Trophoblast cell (in vitro differentiated cells and primary cell): Measurements from ENCODE around the gene ITGB1BP2.
"Not testable (repeated sequence)": the region's sequence is repeated elsewhere in the genome, so short reads cannot be mapped to it uniquely, and the experiment has no call there.

Source experiments
- DNase-seq, 2 donors: peaks; one replicate each; pipeline ENCODE4 v3.0.0-alpha.2; 2016
- H2AFZ ChIP-seq: 2 replicates; pipeline ENCODE4 v1.6.1; 2013; ENCODE audit warnings: low read length, moderate library complexity, mild to moderate bottlenecking; ENCODE audit not compliant: insufficient read depth, poor library complexity
- H2AK5ac ChIP-seq: 2 replicates; pipeline ENCODE4 v1.6.1; 2013; ENCODE audit warnings: mild to moderate bottlenecking, low read length
- H2BK120ac ChIP-seq: 2 replicates; pipeline ENCODE4 v1.6.1; 2013; ENCODE audit warnings: low read length, mild to moderate bottlenecking, moderate library complexity; ENCODE audit not compliant: insufficient read depth, poor library complexity
- H2BK12ac ChIP-seq: 2 replicates; pipeline ENCODE4 v1.6.1; 2013; ENCODE audit warnings: mild to moderate bottlenecking, low read length, moderate library complexity
- H2BK5ac ChIP-seq: 2 replicates; pipeline ENCODE4 v1.6.1; 2013; ENCODE audit warnings: low read length, low read depth, moderate library complexity, mild to moderate bottlenecking; ENCODE audit not compliant: poor library complexity
- H3K14ac ChIP-seq: 2 replicates; pipeline ENCODE4 v1.6.1; 2013; ENCODE audit warnings: mild to moderate bottlenecking, low read length
- H3K18ac ChIP-seq: 2 replicates; pipeline ENCODE4 v1.6.1; 2013; ENCODE audit warnings: mild to moderate bottlenecking, low read length
- H3K23ac ChIP-seq: 2 replicates; pipeline ENCODE4 v1.6.1; 2013; ENCODE audit warnings: low read length
- H3K27ac ChIP-seq: 2 replicates; pipeline ENCODE4 v1.5.1; 2013; ENCODE audit warnings: low read depth, mild to moderate bottlenecking, inconsistent platforms, low read length, moderate library complexity
- H3K27me3 ChIP-seq: 2 replicates; pipeline ENCODE4 v1.6.1; 2013; ENCODE audit warnings: inconsistent platforms, mild to moderate bottlenecking, low read length, moderate library complexity; ENCODE audit not compliant: insufficient read depth
- H3K36me3 ChIP-seq, 2 experiments: 1 replicate in 1 of 2; 2 replicates in 1 of 2; pipeline ENCODE4 v1.6.1; 2013; ENCODE audit warnings: low read length in 2 of 2, mild to moderate bottlenecking in 2 of 2, moderate library complexity in 1 of 2; ENCODE audit not compliant: insufficient read depth in 2 of 2, control insufficient read depth in 1 of 2
- H3K4ac ChIP-seq: 2 replicates; pipeline ENCODE4 v1.6.1; 2013; ENCODE audit warnings: low read depth, mild to moderate bottlenecking, low read length, moderate library complexity
- H3K4me1 ChIP-seq, 2 experiments: 1 replicate in 1 of 2; 2 replicates in 1 of 2; pipeline ENCODE4 v1.6.1; 2013; ENCODE audit warnings: low read length in 2 of 2, mild to moderate bottlenecking in 2 of 2, moderate library complexity in 1 of 2; ENCODE audit not compliant: insufficient read depth in 2 of 2, control insufficient read depth in 1 of 2
- H3K4me2 ChIP-seq: 2 replicates; pipeline ENCODE4 v1.6.1; 2013; ENCODE audit warnings: inconsistent platforms, mild to moderate bottlenecking, low read length, moderate library complexity
- H3K4me3 ChIP-seq: 2 replicates; pipeline ENCODE4 v1.5.1; 2013; ENCODE audit warnings: mild to moderate bottlenecking, low read depth, low read length, inconsistent platforms
- H3K79me1 ChIP-seq: one replicate; pipeline ENCODE4 v1.6.1; 2013; ENCODE audit warnings: low read length
- H3K79me2 ChIP-seq: 2 replicates; pipeline ENCODE4 v1.6.1; 2013; ENCODE audit warnings: low read length, mild to moderate bottlenecking; ENCODE audit not compliant: control insufficient read depth, insufficient read depth, poor library complexity
- H3K9ac ChIP-seq: 2 replicates; pipeline ENCODE4 v1.6.1; 2013; ENCODE audit warnings: mild to moderate bottlenecking, low read length
- H3K9me3 ChIP-seq: 2 replicates; pipeline ENCODE4 v1.6.1; 2013; ENCODE audit warnings: low read depth, mild to moderate bottlenecking, control low read depth, inconsistent platforms, low read length; ENCODE audit not compliant: insufficient read depth
- H4K12ac ChIP-seq: 2 replicates; pipeline ENCODE4 v1.6.1; 2013; ENCODE audit warnings: low read depth, mild to moderate bottlenecking, low read length, moderate library complexity
- H4K8ac ChIP-seq: 2 replicates; pipeline ENCODE4 v1.6.1; 2013; ENCODE audit warnings: low read depth, mild to moderate bottlenecking, low read length, moderate library complexity
- H4K91ac ChIP-seq: one replicate; pipeline ENCODE4 v1.6.1; 2013; ENCODE audit warnings: low read depth, mild to moderate bottlenecking, low read length, moderate library complexity
- WGBS: extraction: QIAGEN DNeasy Blood & Tissue Kit; methylation state at CpG from one replicate; pipeline ENCODE4 v1.1.7; 2013; ENCODE audit warnings: missing lambda C conversion rate; ENCODE audit not compliant: insufficient read length, insufficient coverage; ENCODE audit errors: extremely low coverage; 5-methylcytosine and 5-hydroxymethylcytosine counted together

ITGB1BP2 gene

GRCh38 chrX:71298119-71298518 lies 3.4 kb upstream of the ITGB1BP2 start:
- Histone ChIP-seq H3K79me1 (no peaks in the 10 kb centered on the region), H2BK120ac (no peak overlapping the region), H3K36me3 (peaks cover 48 to 57% of the 10 kb centered on the region in 2 experiments), H3K27me3 (no peaks in the 10 kb centered on the region), H3K9ac (no peak overlapping the region), H3K14ac (no peak overlapping the region), H3K4ac (no peak overlapping the region), H4K12ac (no peak overlapping the region), H3K27ac (no peak overlapping the region), H2AK5ac (no peak overlapping the region), H3K79me2 (no peaks in the 10 kb centered on the region), H3K4me3 (no peak overlapping the region), H2AFZ (no peak overlapping the region), H4K8ac (no peak overlapping the region), H3K4me2 (no peak overlapping the region), H3K4me1 (no peaks in the 10 kb centered on the region), H3K9me3 (no peaks in the 10 kb centered on the region), H3K18ac (no peak overlapping the region), H3K23ac (no peak overlapping the region), H2BK5ac (no peak overlapping the region), H2BK12ac (no peak overlapping the region), H4K91ac (no peak overlapping the region)
- no peak for DNase-seq
- no CpG with 5 or more reads among the region's 3 CpGs for WGBS

- not testable (repeated sequence) for H3K4me3 ChIP-seq, H3K79me2 ChIP-seq, H2AFZ ChIP-seq, H3K9me3 ChIP-seq, H3K27ac ChIP-seq, H2AK5ac ChIP-seq, H3K4me2 ChIP-seq, H4K8ac ChIP-seq, H3K9ac ChIP-seq, H4K91ac ChIP-seq, H3K18ac ChIP-seq, H3K23ac ChIP-seq, H2BK12ac ChIP-seq, H3K14ac ChIP-seq, DNase-seq, H3K79me1 ChIP-seq, H3K4ac ChIP-seq, H3K27me3 ChIP-seq, H4K12ac ChIP-seq, H2BK120ac ChIP-seq, H2BK5ac ChIP-seq, H3K4me1 ChIP-seq
- H3K36me3 ChIP-seq: peaks cover 32 to 47% of the 10 kb centered on the region in 2 experiments
- no CpG with 5 or more reads among the region's 7 CpGs for WGBS
Measured at GRCh38 chrX:71300064-71300463, 1.5 kb upstream of the ITGB1BP2 start.

- peaks cover 28 to 44% of the 10 kb centered on the region in 2 experiments for H3K36me3 ChIP-seq
Measured at GRCh38 chrX:71300495-71300894, 1.1 kb upstream of the ITGB1BP2 start.

GRCh38 chrX:71302461-71303213 lies 1.1 kb downstream of the ITGB1BP2 start:
- H3K4ac ChIP-seq: no peak overlapping the region
- H2BK5ac ChIP-seq: no peak overlapping the region
- no peak overlapping the region for H3K14ac ChIP-seq
- H4K8ac ChIP-seq: no peak overlapping the region
- H3K23ac ChIP-seq: no peak overlapping the region
- peaks cover 19 to 30% of the 10 kb centered on the region in 2 experiments for H3K36me3 ChIP-seq
- no peaks in the 10 kb centered on the region for H3K9me3 ChIP-seq
- no peak overlapping the region for H2BK12ac ChIP-seq
- H3K18ac ChIP-seq: no peak overlapping the region
- H3K4me2 ChIP-seq: no peak overlapping the region
- no peaks in the 10 kb centered on the region for H3K79me2 ChIP-seq
- H3K9ac ChIP-seq: no peak overlapping the region
- no peaks in the 10 kb centered on the region for H3K27me3 ChIP-seq
- no peak overlapping the region for H2AFZ ChIP-seq
- no peak for DNase-seq
- no peak overlapping the region for H3K4me3 ChIP-seq
- H2BK120ac ChIP-seq: no peak overlapping the region
- H2AK5ac ChIP-seq: no peak overlapping the region
- no peak overlapping the region for H4K12ac ChIP-seq
- H3K27ac ChIP-seq: no peak overlapping the region
- no peak overlapping the region for H4K91ac ChIP-seq
- no peaks in the 10 kb centered on the region for H3K79me1 ChIP-seq
- WGBS: no CpG with 5 or more reads among the region's 5 CpGs
- H3K4me1 ChIP-seq: no peaks in the 10 kb centered on the region

More at GRCh38 chrX:71300495-71300894, 1.1 kb upstream of the ITGB1BP2 start:
- H4K12ac ChIP-seq, H3K79me2 ChIP-seq, H3K18ac ChIP-seq, H4K8ac ChIP-seq, H2AFZ ChIP-seq, H3K27ac ChIP-seq, H3K4ac ChIP-seq, H2BK12ac ChIP-seq, H4K91ac ChIP-seq, H3K4me3 ChIP-seq, H3K14ac ChIP-seq, H2BK5ac ChIP-seq, H3K4me1 ChIP-seq, H2BK120ac ChIP-seq, H3K9me3 ChIP-seq, H3K4me2 ChIP-seq, H3K23ac ChIP-seq, H3K27me3 ChIP-seq, DNase-seq, H3K9ac ChIP-seq, H3K79me1 ChIP-seq, H2AK5ac ChIP-seq: not testable (repeated sequence)
- no CpG with 5 or more reads among the region's 7 CpGs for WGBS
